ENCODE results near the gene DCAF7.
A peak's percentile ranks its signal among the peaks of the same experiment; 100 is the strongest.

DCAF7 gene

DNA sequence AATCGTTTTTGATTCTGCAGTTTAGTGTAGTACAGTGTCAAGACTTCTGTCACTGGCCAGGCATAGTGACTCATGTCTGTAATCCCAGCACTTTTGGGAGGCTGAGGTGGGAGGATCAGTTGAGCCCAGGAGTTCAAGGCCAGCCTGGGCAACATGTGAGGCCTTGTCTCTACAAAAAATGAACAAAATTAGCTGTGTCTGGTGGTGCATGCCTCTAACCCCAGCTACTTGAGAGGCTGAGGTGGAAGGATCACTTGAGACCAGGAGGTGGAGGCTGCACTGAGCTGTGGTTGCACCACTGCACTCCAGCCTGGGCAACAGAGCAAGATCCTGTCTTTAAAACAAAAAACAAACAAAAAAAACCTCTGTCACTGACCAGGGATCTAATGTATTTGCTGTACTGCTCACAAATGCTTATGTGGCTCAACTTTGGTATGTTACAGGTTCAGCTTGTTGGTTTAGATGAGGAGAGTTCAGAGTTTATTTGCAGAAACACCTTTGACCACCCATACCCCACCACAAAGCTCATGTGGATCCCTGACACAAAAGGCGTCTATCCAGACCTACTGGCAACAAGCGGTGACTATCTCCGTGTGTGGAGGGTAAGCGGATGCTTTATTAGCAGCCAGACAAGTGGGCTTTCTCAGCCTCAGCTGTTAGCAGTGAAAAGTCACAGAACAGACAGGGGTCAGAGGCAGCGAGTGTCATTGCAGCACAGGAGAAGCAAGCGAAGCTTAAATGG lies 27.9 kb downstream of the DCAF7 start:
- Histone ChIP-seq H3K9me3 (ENCODE audit: insufficient read depth, low read depth, low read length) (no peaks in the 10 kb centered on the region), H3K27me3 (ENCODE audit: insufficient read depth, low read length) (no peaks in the 10 kb centered on the region), H3K4me3 (ENCODE audit: low read length) (no peak overlapping the region), H3K27ac (ENCODE audit: low read length) (no peak overlapping the region), H3K36me3 (ENCODE audit: insufficient read depth, low read depth, low read length) (peaks cover 36% of the 10 kb centered on the region), H3K9ac (ENCODE audit: low read depth, low read length) (no peak overlapping the region), H3K4me1 (ENCODE audit: insufficient read depth, low read length) (no peaks in the 10 kb centered on the region; the same call in 1 of the 2 replicates)

DNA sequence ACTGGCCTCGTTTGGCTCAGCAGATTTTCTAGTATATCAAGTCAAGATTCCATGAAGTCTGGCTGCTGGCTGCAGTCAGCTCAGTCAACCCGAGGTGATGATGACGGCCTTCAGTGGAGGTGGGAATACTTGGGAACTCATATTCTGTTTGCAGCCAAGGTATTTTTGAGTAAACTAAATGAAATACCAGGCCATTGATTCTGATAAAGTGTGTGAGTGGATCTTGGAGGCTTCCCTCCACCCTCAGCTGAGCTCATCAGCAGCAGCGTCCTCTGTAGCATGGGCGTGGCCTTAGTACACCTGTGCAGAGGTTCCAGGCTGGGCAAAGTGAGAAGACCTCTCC lies 28.5 kb downstream of the DCAF7 start:
- H3K4me3 ChIP-seq (ENCODE audit: low read length) = no peak overlapping the region
- H3K27ac ChIP-seq (ENCODE audit: low read length) = no peak overlapping the region
- H3K9ac ChIP-seq (ENCODE audit: low read depth, low read length) = no peak overlapping the region

GRCh38 chr17:63579633-63580032 lies 29.4 kb downstream of the DCAF7 start:
- no peaks in the 10 kb centered on the region; the same call in 1 of the 2 replicates for H3K4me1 ChIP-seq (ENCODE audit: insufficient read depth, low read length)
- H3K27ac ChIP-seq (ENCODE audit: low read length) = no peak overlapping the region
- no peak overlapping the region for H3K4me3 ChIP-seq (ENCODE audit: low read length)
- H3K36me3 ChIP-seq (ENCODE audit: insufficient read depth, low read depth, low read length) = peaks cover 46% of the 10 kb centered on the region
- no peaks in the 10 kb centered on the region for H3K9me3 ChIP-seq (ENCODE audit: insufficient read depth, low read depth, low read length)
- H3K9ac ChIP-seq (ENCODE audit: low read depth, low read length) = no peak overlapping the region
- H3K27me3 ChIP-seq (ENCODE audit: insufficient read depth, low read length) = no peaks in the 10 kb centered on the region

More for the DNA sequence above, 28.5 kb downstream of the DCAF7 start:
- Histone ChIP-seq H3K27me3 (ENCODE audit: insufficient read depth, low read length) (no peaks in the 10 kb centered on the region), H3K36me3 (ENCODE audit: insufficient read depth, low read depth, low read length) (peaks cover 41% of the 10 kb centered on the region), H3K4me1 (ENCODE audit: insufficient read depth, low read length) (no peaks in the 10 kb centered on the region; the same call in 1 of the 2 replicates), H3K9me3 (ENCODE audit: insufficient read depth, low read depth, low read length) (no peaks in the 10 kb centered on the region)

DNA sequence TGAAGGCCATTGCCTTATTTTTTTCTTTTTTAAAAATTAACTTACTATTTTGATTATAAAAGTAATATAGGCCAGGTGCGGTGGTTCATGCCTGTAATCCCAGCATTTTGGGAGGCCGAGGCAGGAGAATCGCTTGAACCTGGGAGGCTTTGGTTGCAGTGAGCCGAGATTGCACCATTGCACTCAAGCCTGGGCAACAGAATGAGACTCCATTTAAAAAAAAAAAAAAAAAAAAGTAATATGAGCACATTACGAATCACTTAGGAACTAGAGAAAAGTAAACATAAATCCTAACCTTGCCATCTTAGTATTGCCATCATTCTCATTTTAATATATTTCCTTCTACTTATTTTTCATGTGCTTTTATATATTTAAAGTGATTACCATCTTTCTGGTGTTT lies 37.5 kb downstream of the DCAF7 start:
- peaks cover 76% of the 10 kb centered on the region for H3K36me3 ChIP-seq (ENCODE audit: insufficient read depth, low read depth, low read length)

DNA sequence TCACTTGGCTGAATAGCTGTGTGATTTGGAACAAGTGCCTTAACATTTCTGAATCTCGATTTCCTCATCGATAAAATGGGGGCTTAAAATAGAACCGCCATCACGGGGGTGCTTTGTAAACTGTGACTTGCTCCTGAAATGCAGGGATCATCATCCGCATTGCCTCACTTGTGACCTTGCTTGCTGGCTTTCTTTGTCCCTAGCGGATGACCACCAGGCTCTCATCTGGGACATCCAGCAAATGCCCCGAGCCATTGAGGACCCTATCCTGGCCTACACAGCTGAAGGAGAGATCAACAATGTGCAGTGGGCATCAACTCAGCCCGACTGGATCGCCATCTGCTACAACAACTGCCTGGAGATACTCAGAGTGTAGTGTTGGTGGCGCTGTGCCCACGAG lies 38.5 kb downstream of the DCAF7 start:
- Histone ChIP-seq H3K9me3 (ENCODE audit: insufficient read depth, low read depth, low read length) (no peaks in the 10 kb centered on the region), H3K27me3 (ENCODE audit: insufficient read depth, low read length) (no peaks in the 10 kb centered on the region), H3K36me3 (ENCODE audit: insufficient read depth, low read depth, low read length) (peaks cover 68% of the 10 kb centered on the region), H3K27ac (ENCODE audit: low read length) (no peak overlapping the region), H3K9ac (ENCODE audit: low read depth, low read length) (no peak overlapping the region), H3K4me3 (ENCODE audit: low read length) (no peak overlapping the region), H3K4me1 (ENCODE audit: insufficient read depth, low read length) (no peaks in the 10 kb centered on the region)

More for the DNA sequence above, 37.5 kb downstream of the DCAF7 start:
- Histone ChIP-seq H3K9me3 (ENCODE audit: insufficient read depth, low read depth, low read length) (no peaks in the 10 kb centered on the region), H3K9ac (ENCODE audit: low read depth, low read length) (no peak overlapping the region), H3K4me1 (ENCODE audit: insufficient read depth, low read length) (no peaks in the 10 kb centered on the region), H3K4me3 (ENCODE audit: low read length) (no peak overlapping the region), H3K27me3 (ENCODE audit: insufficient read depth, low read length) (no peaks in the 10 kb centered on the region), H3K27ac (ENCODE audit: low read length) (no peak overlapping the region)

DNA sequence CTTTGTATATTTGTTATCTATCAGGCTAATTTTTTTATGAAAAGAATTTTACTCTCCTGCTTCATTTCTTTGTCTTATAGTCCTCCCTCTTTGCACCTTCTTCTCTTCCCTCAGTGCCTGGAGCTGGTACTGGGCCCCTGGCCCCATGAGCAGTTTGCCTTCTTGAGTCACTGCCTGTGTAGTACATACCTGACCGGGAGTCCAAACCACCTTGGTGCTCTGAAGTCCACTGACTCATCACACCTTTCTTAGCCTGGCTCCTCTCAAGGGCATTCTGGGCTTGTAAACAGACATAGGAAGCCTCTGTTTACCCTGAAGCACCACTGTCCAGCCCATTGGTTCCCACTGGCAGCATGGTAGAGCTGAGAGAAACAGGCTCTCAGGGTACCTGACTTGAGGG lies 39.4 kb downstream of the DCAF7 start:
- H3K36me3 ChIP-seq (ENCODE audit: insufficient read depth, low read depth, low read length) = peaks cover 63% of the 10 kb centered on the region
- no peaks in the 10 kb centered on the region for H3K4me1 ChIP-seq (ENCODE audit: insufficient read depth, low read length)
- no peak overlapping the region for H3K27ac ChIP-seq (ENCODE audit: low read length)
- H3K27me3 ChIP-seq (ENCODE audit: insufficient read depth, low read length) = no peaks in the 10 kb centered on the region
- no peak overlapping the region for H3K4me3 ChIP-seq (ENCODE audit: low read length)
- no peaks in the 10 kb centered on the region for H3K9me3 ChIP-seq (ENCODE audit: insufficient read depth, low read depth, low read length)
- H3K9ac ChIP-seq (ENCODE audit: low read depth, low read length) = no peak overlapping the region

DNA sequence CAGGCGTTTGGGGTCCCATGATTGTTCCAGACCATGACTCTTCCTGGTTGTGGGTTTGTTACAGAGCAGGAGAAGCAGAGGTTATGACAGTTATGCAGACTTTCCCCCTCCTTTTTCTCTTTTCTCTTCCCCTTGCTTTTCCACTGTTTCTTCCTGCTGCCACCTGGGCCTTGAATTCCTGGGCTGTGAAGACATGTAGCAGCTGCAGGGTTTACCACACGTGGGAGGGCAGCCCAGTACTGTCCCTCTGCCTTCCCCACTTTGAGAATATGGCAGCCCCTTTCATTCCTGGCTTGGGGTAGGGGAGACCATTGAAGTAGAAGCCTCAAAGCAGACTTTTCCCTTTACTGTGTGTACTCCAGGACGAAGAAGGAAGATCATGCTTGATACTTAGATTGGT lies 42.5 kb downstream of the DCAF7 start:
- no peaks in the 10 kb centered on the region for H3K9me3 ChIP-seq (ENCODE audit: insufficient read depth, low read depth, low read length)
- H3K27ac ChIP-seq (ENCODE audit: low read length) = no peak overlapping the region
- no peaks in the 10 kb centered on the region for H3K27me3 ChIP-seq (ENCODE audit: insufficient read depth, low read length)
- H3K4me3 ChIP-seq (ENCODE audit: low read length) = no peak overlapping the region
- H3K36me3 ChIP-seq (ENCODE audit: insufficient read depth, low read depth, low read length) = peaks cover 43% of the 10 kb centered on the region
- no peak overlapping the region for H3K9ac ChIP-seq (ENCODE audit: low read depth, low read length)
- no peaks in the 10 kb centered on the region for H3K4me1 ChIP-seq (ENCODE audit: insufficient read depth, low read length)

- H3K9me3 ChIP-seq (ENCODE audit: insufficient read depth, low read depth, low read length) = no peaks in the 10 kb centered on the region
- H3K36me3 ChIP-seq (ENCODE audit: insufficient read depth, low read depth, low read length) = peaks cover 22% of the 10 kb centered on the region
- H3K4me3 ChIP-seq (ENCODE audit: low read length) = no peak overlapping the region
- no peak overlapping the region for H3K27ac ChIP-seq (ENCODE audit: low read length)
- no peaks in the 10 kb centered on the region for H3K27me3 ChIP-seq (ENCODE audit: insufficient read depth, low read length)
- no peak overlapping the region for H3K9ac ChIP-seq (ENCODE audit: low read depth, low read length)
- 0 out of 2 replicates have a peak, but pooled peaks cover 1% of the 10 kb centered on the region for H3K4me1 ChIP-seq (ENCODE audit: insufficient read depth, low read length)
Measured at GRCh38 chr17:63595132-63595531, 44.9 kb downstream of the DCAF7 start.

- Histone ChIP-seq H3K9me3 (ENCODE audit: insufficient read depth, low read depth, low read length) (no peaks in the 10 kb centered on the region), H3K4me1 (ENCODE audit: insufficient read depth, low read length) (peaks cover 6% of the 10 kb centered on the region), H3K9ac (ENCODE audit: low read depth, low read length) (no peak overlapping the region), H3K27me3 (ENCODE audit: insufficient read depth, low read length) (no peaks in the 10 kb centered on the region), H3K36me3 (ENCODE audit: insufficient read depth, low read depth, low read length) (0 out of 2 replicates have a peak, but pooled peaks cover 4% of the 10 kb centered on the region), H3K27ac (ENCODE audit: low read length) (no peak overlapping the region), H3K4me3 (ENCODE audit: low read length) (no peak overlapping the region)
Measured at GRCh38 chr17:63596856-63597586, 46.7 kb downstream of the DCAF7 start.

DNA sequence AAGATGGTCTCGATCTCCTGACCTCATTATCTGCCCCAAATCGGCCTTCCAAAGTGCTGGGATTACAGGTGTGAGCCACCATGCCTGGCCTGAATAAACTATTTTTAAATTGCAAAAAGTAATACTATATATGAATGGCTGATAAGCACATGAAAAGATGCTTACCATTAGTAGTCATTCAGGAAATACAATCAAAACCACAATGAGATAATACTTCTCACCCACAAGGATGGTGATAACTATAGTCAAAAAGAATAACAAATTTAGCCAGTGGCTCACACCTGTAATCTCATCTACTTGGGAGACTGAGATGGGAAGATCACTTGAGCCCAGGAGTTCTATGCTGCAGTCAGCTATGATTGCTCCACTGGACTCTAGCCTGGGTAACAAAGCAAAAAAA lies 48.0 kb downstream of the DCAF7 start:
- H3K27me3 ChIP-seq (ENCODE audit: insufficient read depth, low read length) = no peaks in the 10 kb centered on the region
- H3K36me3 ChIP-seq (ENCODE audit: insufficient read depth, low read depth, low read length) = no peaks in the 10 kb centered on the region

DNA sequence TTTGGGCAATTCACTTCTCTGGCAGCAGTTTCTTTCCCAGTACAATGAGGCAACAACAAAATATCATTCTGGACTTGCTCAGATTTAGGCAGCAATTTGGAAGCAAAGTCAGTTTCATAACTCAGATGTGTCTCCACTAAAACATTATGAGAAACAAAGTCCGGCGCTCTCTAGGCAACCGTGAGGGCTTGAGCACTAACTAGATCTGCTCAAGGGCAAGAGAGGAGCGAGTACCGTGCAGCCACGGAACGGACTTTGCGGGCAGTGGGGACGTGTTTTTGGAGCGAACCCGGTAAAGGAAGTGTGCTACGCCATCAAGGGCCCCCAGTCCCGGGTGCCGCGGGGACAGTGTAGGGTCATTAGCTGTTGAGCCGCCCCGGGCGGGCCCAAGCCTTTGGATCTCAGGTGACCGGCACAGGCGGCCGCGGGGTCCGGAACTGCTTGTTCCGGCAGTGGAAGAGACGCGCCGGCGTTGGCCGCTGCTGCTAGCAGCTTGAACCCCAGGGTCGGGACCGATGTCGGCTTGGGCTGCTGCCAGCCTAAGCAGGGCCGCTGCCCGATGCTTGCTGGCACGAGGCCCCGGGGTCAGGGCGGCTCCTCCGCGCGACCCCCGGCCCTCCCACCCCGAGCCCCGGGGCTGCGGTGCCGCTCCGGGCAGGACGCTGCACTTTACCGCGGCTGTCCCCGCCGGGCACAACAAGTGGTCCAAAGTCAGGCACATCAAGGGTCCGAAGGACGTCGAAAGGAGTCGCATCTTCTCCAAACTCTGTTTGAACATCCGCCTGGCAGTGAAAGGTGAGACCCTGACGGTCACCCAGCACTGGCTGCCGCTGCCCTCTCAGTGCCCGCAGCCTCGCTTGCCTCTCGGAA lies 50.5 kb downstream of the DCAF7 start, which contains the start of gene TACO1:
Gene TACO1, plus strand, starts transcription at position 327 of the 870 bp plus-strand sequence. Its CDS starts 189 bp downstream, at position 516.
- H3K27ac ChIP-seq (ENCODE audit: low read length) = peak within 1 kb of the TSS; percentile 30
- no peaks in the 10 kb centered on the region for H3K9me3 ChIP-seq (ENCODE audit: insufficient read depth, low read depth, low read length)
- H3K4me3 ChIP-seq (ENCODE audit: low read length) = peak within 1 kb of the TSS; percentile 91
- H3K9ac ChIP-seq (ENCODE audit: low read depth, low read length) = peak within 1 kb of the TSS; percentile 83
- peaks cover 6% of the 10 kb centered on the region for H3K4me1 ChIP-seq (ENCODE audit: insufficient read depth, low read length)
- peaks cover 16% of the 10 kb centered on the region for H3K36me3 ChIP-seq (ENCODE audit: insufficient read depth, low read depth, low read length)
- H3K27me3 ChIP-seq (ENCODE audit: insufficient read depth, low read length) = no peaks in the 10 kb centered on the region

More for the DNA sequence above, 48.0 kb downstream of the DCAF7 start:
- Histone ChIP-seq H3K27ac (ENCODE audit: low read length) (no peak overlapping the region), H3K9ac (ENCODE audit: low read depth, low read length) (no peak overlapping the region), H3K9me3 (ENCODE audit: insufficient read depth, low read depth, low read length) (no peaks in the 10 kb centered on the region), H3K4me1 (ENCODE audit: insufficient read depth, low read length) (peaks cover 6% of the 10 kb centered on the region), H3K4me3 (ENCODE audit: low read length) (no peak overlapping the region)

Data from iPS-20b (cell line).